ENCODE data around the gene P2RX5. TPM values are rescaled to one million over a fixed set of nuclear protein-coding genes. Genes with fewer than 3 reads are reported as not detected.

The P2RX5 gene
- total RNA-seq, 2 experiments from 2014 or later: 35.7 to 39.5 TPM

DNA sequence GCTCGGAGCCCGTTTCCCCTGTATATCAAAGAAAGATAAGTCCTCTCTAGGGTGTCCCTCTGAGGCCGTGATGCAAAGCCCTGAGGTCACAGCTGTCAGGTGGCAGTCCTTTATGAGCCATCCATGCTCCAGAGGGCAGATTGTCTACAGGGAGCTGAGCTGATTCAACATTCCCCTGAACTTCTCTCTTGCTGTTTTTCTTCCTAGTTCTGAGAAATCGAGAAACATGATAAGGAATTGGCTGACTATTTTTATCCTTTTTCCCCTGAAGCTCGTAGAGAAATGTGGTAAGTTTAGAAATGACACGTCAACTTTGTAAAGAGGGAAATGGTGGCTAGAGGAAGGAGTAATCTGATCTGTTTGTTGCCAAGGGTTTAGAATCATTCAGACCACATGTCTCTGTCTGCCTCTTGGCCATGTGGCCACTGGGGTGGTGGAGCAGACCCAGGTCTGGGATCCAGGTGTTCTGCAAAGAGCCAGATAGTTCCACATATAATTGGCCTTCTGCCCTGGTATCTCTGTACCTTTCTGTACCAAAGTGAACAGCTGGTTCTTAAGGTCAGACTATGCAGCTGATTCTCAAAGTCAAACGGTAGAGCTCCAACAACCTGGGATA, 55.9 kb downstream of the P2RX5 start:
- POLR2A ChIA-PET: no interaction called here

GRCh38 chr17:3636908-3637373, 59.0 kb downstream of the P2RX5 start:
- intact Hi-C loops (cut with micrococcal nuclease): no loop called here
- TF ChIP-seq, protein P1, sequence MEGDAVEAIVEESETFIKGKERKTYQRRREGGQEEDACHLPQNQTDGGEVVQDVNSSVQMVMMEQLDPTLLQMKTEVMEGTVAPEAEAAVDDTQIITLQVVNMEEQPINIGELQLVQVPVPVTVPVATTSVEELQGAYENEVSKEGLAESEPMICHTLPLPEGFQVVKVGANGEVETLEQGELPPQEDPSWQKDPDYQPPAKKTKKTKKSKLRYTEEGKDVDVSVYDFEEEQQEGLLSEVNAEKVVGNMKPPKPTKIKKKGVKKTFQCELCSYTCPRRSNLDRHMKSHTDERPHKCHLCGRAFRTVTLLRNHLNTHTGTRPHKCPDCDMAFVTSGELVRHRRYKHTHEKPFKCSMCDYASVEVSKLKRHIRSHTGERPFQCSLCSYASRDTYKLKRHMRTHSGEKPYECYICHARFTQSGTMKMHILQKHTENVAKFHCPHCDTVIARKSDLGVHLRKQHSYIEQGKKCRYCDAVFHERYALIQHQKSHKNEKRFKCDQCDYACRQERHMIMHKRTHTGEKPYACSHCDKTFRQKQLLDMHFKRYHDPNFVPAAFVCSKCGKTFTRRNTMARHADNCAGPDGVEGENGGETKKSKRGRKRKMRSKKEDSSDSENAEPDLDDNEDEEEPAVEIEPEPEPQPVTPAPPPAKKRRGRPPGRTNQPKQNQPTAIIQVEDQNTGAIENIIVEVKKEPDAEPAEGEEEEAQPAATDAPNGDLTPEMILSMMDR (IDR thresholded peaks at IDR 0.05): no peak
- H3K36me3 Mint-ChIP-seq (ENCODE audit: low read depth): peaks cover 10% of the 10 kb centered on the region
- no peaks in the 10 kb centered on the region for H3K9me3 Mint-ChIP-seq
- no peak for ATAC-seq
- peak overlapping the region; percentile 89 for H3K4me3 Mint-ChIP-seq
- CTCF ChIA-PET: interaction anchor here (1.1 to 2.7 kb wide), 6 partner anchors 10 to 588 kb away, joined by 3 to 14 read pairs (median 6); no protein-coding TSS in a partner anchor
- POLR2A ChIA-PET: interaction anchor here (1.5 kb wide), 1 partner anchor 30 kb away, joined by 5 read pairs; no protein-coding TSS in a partner anchor
- peaks cover 35% of the 10 kb centered on the region for H3K4me1 Mint-ChIP-seq (ENCODE audit: low read depth)
- no peaks in the 10 kb centered on the region for H3K27me3 Mint-ChIP-seq
- H3K27ac Mint-ChIP-seq: no peak overlapping the region
- DNase-seq: peak; percentile 10

More for the DNA sequence above, 55.9 kb downstream of the P2RX5 start:
- H3K9me3 Mint-ChIP-seq: no peaks in the 10 kb centered on the region
- H3K36me3 Mint-ChIP-seq (ENCODE audit: low read depth): peaks cover 13% of the 10 kb centered on the region
- TF ChIP-seq, protein P1 (IDR thresholded peaks at IDR 0.05): no peak
- H3K4me3 Mint-ChIP-seq: peak overlapping the region; percentile 43
- H3K27ac Mint-ChIP-seq: peak overlapping the region; percentile 89
- peak; percentile 66 for DNase-seq
- H3K4me1 Mint-ChIP-seq (ENCODE audit: low read depth): peaks cover 36% of the 10 kb centered on the region
- intact Hi-C loops (cut with micrococcal nuclease): no loop called here
- no peaks in the 10 kb centered on the region for H3K27me3 Mint-ChIP-seq
- ATAC-seq: peak; percentile 18
- CTCF ChIA-PET: interaction anchor here (1.5 kb wide), 1 partner anchor 37 kb away, joined by 5 read pairs; no protein-coding TSS in a partner anchor

DNA sequence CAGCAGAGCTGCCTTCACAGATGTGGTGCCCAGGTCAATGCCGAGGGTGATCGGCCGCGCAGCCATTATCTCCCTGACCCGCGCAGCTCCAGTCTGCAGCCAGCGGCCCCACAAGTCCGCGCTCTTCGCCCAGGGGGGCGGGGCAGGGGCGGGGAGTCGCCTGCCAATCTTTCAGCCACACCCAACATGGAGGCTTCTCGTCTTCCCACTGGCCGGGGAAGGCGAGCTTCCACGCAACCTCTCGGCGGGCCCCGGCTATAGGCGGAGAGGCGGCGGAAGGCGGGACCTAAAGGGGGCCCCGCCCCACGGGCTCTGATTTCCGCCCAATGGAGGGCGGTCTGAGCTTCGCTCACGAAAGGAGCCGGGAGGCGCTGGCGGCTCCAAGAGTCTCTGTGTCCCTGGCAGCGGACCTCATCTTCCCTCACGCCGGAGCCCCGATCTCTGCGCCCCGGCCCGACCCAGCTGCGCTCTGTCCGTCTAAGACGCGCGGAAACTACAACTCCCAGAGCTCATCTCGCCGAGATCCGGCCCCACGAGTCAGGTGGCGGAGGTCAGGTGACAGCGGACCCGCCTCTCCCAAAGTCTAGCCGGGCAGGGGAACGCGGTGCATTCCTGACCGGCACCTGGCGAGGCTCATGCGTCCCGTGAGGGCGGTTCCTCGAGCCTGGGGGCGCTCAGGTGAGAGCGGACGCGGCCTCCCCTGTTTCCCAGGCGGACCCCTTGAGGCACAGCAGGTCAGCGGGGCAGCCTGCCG, 59.6 kb downstream of the P2RX5 start, which contains the start of the genes CTNS and SHPK:
Gene CTNS, plus strand, starts transcription at position 607 of the 754 bp plus-strand sequence. CDS start 3,447 bp downstream, outside the sequence.
Gene SHPK, minus strand, starts transcription at position 97 of the 754 bp plus-strand sequence. Its CDS starts 31 bp downstream, at position 66.
- Mint-ChIP-seq H3K4me1 (ENCODE audit: low read depth) (peaks cover 31% of the 10 kb centered on the region), H3K27ac (peak within 1 kb of the TSS; percentile 96), H3K27me3 (no peaks in the 10 kb centered on the region), H3K36me3 (ENCODE audit: low read depth) (peaks cover 6% of the 10 kb centered on the region), H3K9me3 (no peaks in the 10 kb centered on the region), H3K4me3 (peak within 1 kb of the TSS; percentile 89)
- ChIA-PET CTCF (interaction anchor here (0.7 to 2.7 kb wide), 12 partner anchors 11 to 588 kb away, joined by 3 to 14 read pairs (median 4); no protein-coding TSS in a partner anchor), POLR2A (interaction anchor here (1.5 kb wide), 1 partner anchor 30 kb away, joined by 5 read pairs; no protein-coding TSS in a partner anchor)
- intact Hi-C loops (cut with micrococcal nuclease): no loop called here
- peak; percentile 96 for DNase-seq
- ATAC-seq: peak; percentile 98
- TF ChIP-seq, protein P1 (IDR thresholded peaks at IDR 0.05): no peak

- ChIA-PET POLR2A (no interaction called here), CTCF (interaction anchor here (0.7 to 2.7 kb wide), 11 partner anchors 12 to 587 kb away, joined by 3 to 14 read pairs (median 3); no protein-coding TSS in a partner anchor)
- TF ChIP-seq, protein P1 (IDR thresholded peaks at IDR 0.05): no peak
- DNase-seq (no peak), ATAC-seq (peak; percentile 20)
- Mint-ChIP-seq H3K4me1 (ENCODE audit: low read depth) (peaks cover 31% of the 10 kb centered on the region), H3K4me3 (peak overlapping the region; percentile 89), H3K27me3 (no peaks in the 10 kb centered on the region), H3K36me3 (ENCODE audit: low read depth) (peaks cover 2% of the 10 kb centered on the region), H3K9me3 (no peaks in the 10 kb centered on the region), H3K27ac (no peak overlapping the region)
- intact Hi-C loops (cut with micrococcal nuclease): no loop called here
These were observed 60.3 kb downstream of the P2RX5 start for GRCh38 chr17:3635474-3636153.

Measured in activated CD8-positive, alpha-beta T cell treated with anti-CD3 and anti-CD28 coated beads for 36 hours (primary cell).